ENCODE data around the gene CBX4. TPM values are rescaled to one million over a fixed set of nuclear protein-coding genes. Genes with fewer than 3 reads are reported as not detected.

CBX4 gene
- total and polyA plus RNA-seq, 2 of the 13 experiments (the other 11 are each of a cell fraction or from before 2014, with no cell fraction given), result 25.8 to 50.8 TPM

- Histone ChIP-seq H3K79me2 (ENCODE audit: insufficient read depth, low read length) (peaks cover 10% of the 10 kb centered on the region), H3K27ac (ENCODE audit: extremely low read length, insufficient read depth, low read length) (peak overlapping the region; percentile 87), H3K4me1 (ENCODE audit: insufficient read depth, low read length) (peaks cover 67% of the 10 kb centered on the region), H3K4me3 (replicated peaks in 1 of 3; ENCODE audit: insufficient read depth in 1 of 3, low read depth in 2 of 3, low read length in 3 of 3) (peak overlapping the region; percentile 85 to 94 (median 86)), H2AFZ (ENCODE audit: low read length) (no peak overlapping the region), H3K9ac (ENCODE audit: insufficient read depth, low read depth, low read length) (peak overlapping the region; percentile 96), H4K20me1 (ENCODE audit: insufficient read depth, low read length) (no peaks in the 10 kb centered on the region), H3K9me3 (ENCODE audit: low read length) (no peaks in the 10 kb centered on the region), H3K4me2 (ENCODE audit: low read depth, low read length) (peak overlapping the region; percentile 99), H3K27me3 (ENCODE audit: control insufficient read depth in 1 of 2, insufficient read depth in 2 of 2, low read length in 2 of 2) (peaks cover 27 to 49% of the 10 kb centered on the region in 2 experiments), H3K36me3 (replicated peaks in 1 of 2; ENCODE audit: control insufficient read depth in 1 of 2, insufficient read depth in 2 of 2, low read length in 2 of 2) (peaks cover 5 to 9% of the 10 kb centered on the region in 2 experiments; a peak in 4 of 5 replicates)
- BruUV-seq (replicated peaks), result TSS peak; percentile 87
- ATAC-seq (no peak), DNase-seq (ENCODE audit: low spot score) (no peak), FAIRE-seq (peak; percentile 4)
- ChIA-PET CTCF (ENCODE audit: low intra/inter-chr PET ratio, low total read pairs) (no interaction called here), POLR2A (interaction anchor here (1.3 to 4.7 kb wide), 13 partner anchors 12 to 196 kb away, joined by 3 to 98 read pairs (median 13); partner anchors contain the start of genes CBX2 and CBX4)
- TF ChIP-seq RORA (CRISPR knock-in tag; IDR thresholded peaks at IDR 0.05), result no peak
- TF ChIP-seq MAX (IDR thresholded peaks at IDR 0.05), result 0 out of 2 replicates have a peak, but pooled peaks have one; percentile 5
- no peak for TF ChIP-seq SP1 (IDR thresholded peaks at IDR 0.05)
- 0 out of 2 replicates have a peak, but pooled peaks have one; percentile 10 for TF ChIP-seq SP1 (CRISPR knock-in tag; IDR thresholded peaks at IDR 0.05)
- TF ChIP-seq SNRNP70 (IDR thresholded peaks at IDR 0.05; ENCODE audit: low read depth, low read length), result no peak
- peak; percentile 67; the same call in 1 of the 2 replicates for TF ChIP-seq ZNF605 (CRISPR knock-in tag; IDR thresholded peaks at IDR 0.05)
- TF ChIP-seq ZKSCAN8 (CRISPR knock-in tag; IDR thresholded peaks at IDR 0.05; ENCODE audit: borderline replicate concordance), result 0 out of 2 replicates have a peak, but pooled peaks have one; percentile 8
- WGBS (ENCODE audit: low lambda C conversion rate), result 86% methylated on average over 8 of the region's 8 CpGs
- intact Hi-C loops (cut with micrococcal nuclease; ENCODE audit: unreplicated experiment), result loop anchor here (2.0 to 5.0 kb wide), 3 partner anchors 41 to 197 kb away; partner anchors contain the start of gene CBX4
- in situ Hi-C loops (cut with HindIII; ENCODE audit: extremely low pct_ligation_motif_present, low pct_unique_long_range_greater_than_20kb), result no loop called here
Measured at GRCh38 chr17:79795795-79796443, 43.3 kb downstream of the CBX4 start.
